DMS 273 treated with DMSO at 0.1 percent for 48 hours (cell line): ENCODE data around the gene NTF4.
"Not testable (repeated sequence)": the region's sequence is repeated elsewhere in the genome, so short reads cannot be mapped to it uniquely, and the experiment has no call there.

Experiments
- DNase-seq: peaks from one replicate; lab custom pipeline; 2025; lab: John Stamatoyannopoulos, UW

Gene NTF4

GRCh38 chr19:49091391-49092038 is 26.9 kb upstream of the NTF4 start:
- no peak for DNase-seq

GRCh38 chr19:49086296-49086695 is 21.7 kb upstream of the NTF4 start:
- no peak for DNase-seq

GRCh38 chr19:49085868-49086232 is 21.2 kb upstream of the NTF4 start:
- no peak for DNase-seq

GRCh38 chr19:49085020-49085867 is 20.6 kb upstream of the NTF4 start, which contains the start of gene SNRNP70:
Gene SNRNP70 (plus strand): TSS chr19:49085451. CDS start chr19:49086415, 964 bp downstream.
- peak; percentile 99 for DNase-seq

GRCh38 chr19:49084206-49085019 is 19.8 kb upstream of the NTF4 start:
- peak; percentile 17 for DNase-seq

GRCh38 chr19:49081273-49081672 is 16.7 kb upstream of the NTF4 start:
- DNase-seq: no peak

GRCh38 chr19:49080392-49080791 is 15.8 kb upstream of the NTF4 start:
- no peak for DNase-seq

- DNase-seq: not testable (repeated sequence)
These were observed 10.3 kb upstream of the NTF4 start for GRCh38 chr19:49074869-49075268.

- no peak for DNase-seq
These were observed 9.1 kb upstream of the NTF4 start for GRCh38 chr19:49073514-49074378.

GRCh38 chr19:49071860-49072547 is 7.4 kb upstream of the NTF4 start:
- DNase-seq: no peak

GRCh38 chr19:49070416-49070815 is 5.8 kb upstream of the NTF4 start:
- DNase-seq: no peak

GRCh38 chr19:49069026-49069425 is 4.4 kb upstream of the NTF4 start:
- no peak for DNase-seq

- DNase-seq: no peak
These were observed 2.9 kb upstream of the NTF4 start for GRCh38 chr19:49067554-49067953.

- no peak for DNase-seq
These were observed 1.4 kb upstream of the NTF4 start for GRCh38 chr19:49065905-49066512.

GRCh38 chr19:49064029-49064629 is 489 bp downstream of the NTF4 start:
- no peak for DNase-seq

GRCh38 chr19:49061445-49061844 is 3.2 kb downstream of the NTF4 start:
- no peak for DNase-seq

GRCh38 chr19:49061000-49061399 is 3.6 kb downstream of the NTF4 start:
- DNase-seq: no peak

- no peak for DNase-seq
These were observed 5.6 kb downstream of the NTF4 start for GRCh38 chr19:49059053-49059452.

GRCh38 chr19:49058562-49058961 is 6.1 kb downstream of the NTF4 start:
- no peak for DNase-seq

- no peak for DNase-seq
These were observed 6.9 kb downstream of the NTF4 start, which contains the start of gene CGB7 for GRCh38 chr19:49057636-49058234. Gene CGB7 (minus strand): TSS chr19:49057749. CDS start chr19:49055375, 2,374 bp downstream.
